H1 (cell line): Measurements from ENCODE around the gene LINC01488.

Experiments
- CTBP2 ChIP-seq: IDR thresholded peaks from 2 replicates; pipeline ENCODE4 v1.7.0; 2011; ENCODE audit warnings: borderline replicate concordance, mild to moderate bottlenecking, moderate library complexity, mixed read lengths, low read length; ENCODE audit not compliant: insufficient read depth, insufficient read length
- CTCF ChIP-seq, 3 experiments: IDR thresholded peaks; 1 replicate in 2 of 3; 2 replicates in 1 of 3; pipeline versions ENCODE4 v1.5.1 to v1.6.1; 2011; ENCODE audit warnings: low read length in 3 of 3, mild to moderate bottlenecking in 3 of 3, inconsistent platforms in 2 of 3, low read depth in 1 of 3, moderate library complexity in 1 of 3; ENCODE audit not compliant: insufficient read depth in 1 of 3; ENCODE audit errors: control extremely low read depth in 1 of 3
- EGR1 ChIP-seq: IDR thresholded peaks from 2 replicates; pipeline ENCODE4 v1.6.1; 2011; ENCODE audit warnings: low read depth, low read length, borderline replicate concordance
- EZH2 ChIP-seq: fragments of 200-600 bp; sonication (generic); IDR thresholded peaks from 2 replicates; pipeline ENCODE4 v1.7.1; 2012; ENCODE audit warnings: low read depth, mild to moderate bottlenecking, moderate library complexity, low read length, inconsistent platforms; ENCODE audit not compliant: severe bottlenecking
- GTF2F1 ChIP-seq: IDR thresholded peaks from 2 replicates; pipeline ENCODE4 v1.6.1; 2012; ENCODE audit warnings: low read depth, low read length, improper control_type of control experiment, borderline replicate concordance
- MAX ChIP-seq: IDR thresholded peaks from 2 replicates; pipeline ENCODE4 v1.6.1; 2012; ENCODE audit warnings: inconsistent platforms
- POLR2A ChIP-seq, 2 experiments: IDR thresholded peaks; 1 replicate in 1 of 2; 2 replicates in 1 of 2; pipeline ENCODE4 v1.6.1; 2011; ENCODE audit warnings: low read depth in 2 of 2, low read length in 2 of 2, mild to moderate bottlenecking in 2 of 2; ENCODE audit errors: control extremely low read depth in 1 of 2
- POLR2AphosphoS5 ChIP-seq: IDR thresholded peaks from 2 replicates; pipeline ENCODE4 v1.6.1; 2011; ENCODE audit warnings: low read depth, low read length
- RFX5 ChIP-seq: IDR thresholded peaks from 2 replicates; pipeline ENCODE4 v1.6.1; 2011; ENCODE audit warnings: low read depth, low read length, improper control_type of control experiment, borderline replicate concordance
- SIN3A ChIP-seq, 2 experiments: IDR thresholded peaks in 1 of 2; conservative IDR thresholded peaks in 1 of 2; 2 replicates each; pipeline ENCODE4 v1.6.1; 2011 to 2012; ENCODE audit warnings: low read length in 2 of 2, improper control_type of control experiment in 1 of 2, low read depth in 1 of 2, mild to moderate bottlenecking in 1 of 2
- TBP ChIP-seq: IDR thresholded peaks from 2 replicates; pipeline ENCODE4 v1.6.1; 2011; ENCODE audit warnings: low read depth, low read length, improper control_type of control experiment
- ZNF274 ChIP-seq: IDR thresholded peaks from 2 replicates; pipeline ENCODE4 v1.7.0; 2012; ENCODE audit warnings: low read length, borderline replicate concordance; ENCODE audit errors: extremely low read depth

- TF ChIP-seq TBP (no peak), ZNF274 (no peak), CTCF (IDR thresholded peaks at IDR 0.05; ENCODE audit: control extremely low read depth in 1 of 3, insufficient read depth in 1 of 3, low read depth in 1 of 3, low read length in 3 of 3) (no peak), POLR2A (IDR thresholded peaks at IDR 0.05; ENCODE audit: control extremely low read depth in 1 of 2, low read depth in 2 of 2, low read length in 2 of 2) (no peak), MAX (no peak), EGR1 (no peak), EZH2 (no peak), POLR2AphosphoS5 (no peak), CTBP2 (no peak), GTF2F1 (no peak), RFX5 (no peak), SIN3A (conservative IDR thresholded peaks at IDR 0.05 in 1 of 2, IDR thresholded peaks at IDR 0.05 in 1 of 2; ENCODE audit: low read depth in 1 of 2, low read length in 2 of 2) (no peak)
Measured at GRCh38 chr11:69496202-69496557, 14.7 kb downstream of the LINC01488 start.
